Peyer's patch (tissue), 4 donors: ENCODE data around the gene PDZD2. TPM values are rescaled to one million over a fixed set of nuclear protein-coding genes. Genes with fewer than 3 reads are reported as not detected.
"Not testable (repeated sequence)": the region's sequence is repeated elsewhere in the genome, so short reads cannot be mapped to it uniquely, and the experiment has no call there.

Experiments used
- DNase-seq, 3 donors: peaks; one replicate each; pipeline ENCODE4 v3.0.0-alpha.2; 2017 to 2019
- H3K27ac ChIP-seq, 4 donors: fragments of 200-600 bp; sonication (generic); one replicate each; pipeline ENCODE4 v1.5.1; 2016 to 2019
- H3K27me3 ChIP-seq, 2 donors: fragments of 200-600 bp; sonication (generic); one replicate each; pipeline ENCODE4 v1.5.1; 2019
- H3K36me3 ChIP-seq, 3 donors: fragments of 200-600 bp; sonication (generic); one replicate each; pipeline ENCODE4 v1.5.1; 2016 to 2019
- H3K4me1 ChIP-seq, 4 donors: fragments of 200-600 bp; sonication (generic); one replicate each; pipeline ENCODE4 v1.5.1; 2016 to 2019
- H3K4me3 ChIP-seq, 4 donors: fragments of 200-600 bp; sonication (generic); 1 replicate in 3 of 4; 2 replicates in 1 of 4; pipeline ENCODE4 v1.5.1; 2016 to 2019; ENCODE audit warnings: mild to moderate bottlenecking in 1 of 4
- H3K9me3 ChIP-seq, 4 donors: fragments of 200-600 bp; sonication (generic); one replicate each; pipeline ENCODE4 v1.5.1; 2016 to 2019; ENCODE audit warnings: mild to moderate bottlenecking in 1 of 4
- CTCF ChIP-seq, 6 experiments: fragments of 450-650 bp in 4 of 6; fragments of 200-600 bp in 2 of 6; sonication (generic) in 1 of 6; IDR thresholded peaks; one replicate each; pipeline ENCODE4 v1.5.1; 2017 to 2019; ENCODE audit warnings: antibody characterized with exemption in 6 of 6, mild to moderate bottlenecking in 3 of 6, moderate library complexity in 1 of 6
- POLR2A ChIP-seq, 2 donors: fragments of 450-650 bp; IDR thresholded peaks; one replicate each; pipeline ENCODE4 v1.5.1; 2017; ENCODE audit warnings: antibody characterized with exemption in 2 of 2, mild to moderate bottlenecking in 2 of 2, moderate library complexity in 2 of 2
- total RNA-seq, 4 donors: library from RNA; depleted of rRNA; stranded (reverse); fragments of >200 nt; gene quantifications; one replicate each; pipeline ENCODE4 v1.1.0, GENCODE V29; 2016

The PDZD2 gene
- total RNA-seq, 4 donors from 2014 or later: 0.53 to 7.4 (median 3.0) TPM

GRCh38 chr5:31769530-31769929 lies 130.6 kb downstream of the PDZD2 start:
- Histone ChIP-seq H3K27me3 (no peaks in the 10 kb centered on the region), H3K36me3 (no peaks in the 10 kb centered on the region), H3K9me3 (no peaks in the 10 kb centered on the region), H3K27ac (no peak overlapping the region), H3K4me1 (no peaks in the 10 kb centered on the region), H3K4me3 (no peak overlapping the region)
- TF ChIP-seq CTCF (IDR thresholded peaks at IDR 0.05): no peak
- no peak for TF ChIP-seq POLR2A (IDR thresholded peaks at IDR 0.05)
- DNase-seq: no peak

GRCh38 chr5:31770132-31770720 lies 131.3 kb downstream of the PDZD2 start:
- Histone ChIP-seq H3K27me3 (no peaks in the 10 kb centered on the region), H3K4me1 (no peaks in the 10 kb centered on the region), H3K4me3 (no peak overlapping the region), H3K9me3 (no peaks in the 10 kb centered on the region), H3K36me3 (no peaks in the 10 kb centered on the region), H3K27ac (no peak overlapping the region)
- DNase-seq: no peak
- no peak for TF ChIP-seq POLR2A (IDR thresholded peaks at IDR 0.05)
- TF ChIP-seq CTCF (IDR thresholded peaks at IDR 0.05): no peak

- TF ChIP-seq CTCF (IDR thresholded peaks at IDR 0.05): no peak
- no peak for DNase-seq
- no peak overlapping the region for H3K27ac ChIP-seq
- H3K9me3 ChIP-seq: no peaks in the 10 kb centered on the region
- H3K4me1 ChIP-seq: no peaks in the 10 kb centered on the region
- H3K27me3 ChIP-seq: no peaks in the 10 kb centered on the region
- no peaks in the 10 kb centered on the region for H3K36me3 ChIP-seq
- H3K4me3 ChIP-seq: no peak overlapping the region
Observed at GRCh38 chr5:31770998-31771397, 132.1 kb downstream of the PDZD2 start.

GRCh38 chr5:31771500-31771899 lies 132.6 kb downstream of the PDZD2 start:
- H3K4me1 ChIP-seq: no peaks in the 10 kb centered on the region
- TF ChIP-seq POLR2A (IDR thresholded peaks at IDR 0.05): no peak
- TF ChIP-seq CTCF (IDR thresholded peaks at IDR 0.05): no peak
- H3K4me3 ChIP-seq: no peak overlapping the region
- H3K36me3 ChIP-seq: no peaks in the 10 kb centered on the region
- no peak for DNase-seq
- no peaks in the 10 kb centered on the region for H3K27me3 ChIP-seq
- no peaks in the 10 kb centered on the region for H3K9me3 ChIP-seq
- no peak overlapping the region for H3K27ac ChIP-seq

GRCh38 chr5:31776294-31776693 lies 137.4 kb downstream of the PDZD2 start:
- H3K27ac ChIP-seq, H3K36me3 ChIP-seq, H3K4me1 ChIP-seq, H3K4me3 ChIP-seq, DNase-seq, H3K9me3 ChIP-seq, H3K27me3 ChIP-seq: not testable (repeated sequence)

- Histone ChIP-seq H3K36me3 (no peaks in the 10 kb centered on the region), H3K27me3 (no peaks in the 10 kb centered on the region), H3K9me3 (no peaks in the 10 kb centered on the region), H3K4me3 (no peak overlapping the region), H3K4me1 (no peaks in the 10 kb centered on the region), H3K27ac (no peak overlapping the region)
- TF ChIP-seq POLR2A (IDR thresholded peaks at IDR 0.05) (no peak), CTCF (IDR thresholded peaks at IDR 0.05) (no peak)
- DNase-seq: no peak
Observed at GRCh38 chr5:31776976-31777651, 138.2 kb downstream of the PDZD2 start.
